ENCODE results near the gene WWP2. TPM values are rescaled to one million over a fixed set of nuclear protein-coding genes. Genes with fewer than 3 reads are reported as not detected.

Gene WWP2
- total RNA-seq, 1 experiment from 2014 or later: 47.5 TPM

- DNase-seq: no peak
- H3K36me3 Mint-ChIP-seq (ENCODE audit: insufficient read depth, unreplicated experiment): peaks cover 5% of the 10 kb centered on the region
Measured at GRCh38 chr16:69924777-69925191, 162.7 kb downstream of the WWP2 start.

DNA sequence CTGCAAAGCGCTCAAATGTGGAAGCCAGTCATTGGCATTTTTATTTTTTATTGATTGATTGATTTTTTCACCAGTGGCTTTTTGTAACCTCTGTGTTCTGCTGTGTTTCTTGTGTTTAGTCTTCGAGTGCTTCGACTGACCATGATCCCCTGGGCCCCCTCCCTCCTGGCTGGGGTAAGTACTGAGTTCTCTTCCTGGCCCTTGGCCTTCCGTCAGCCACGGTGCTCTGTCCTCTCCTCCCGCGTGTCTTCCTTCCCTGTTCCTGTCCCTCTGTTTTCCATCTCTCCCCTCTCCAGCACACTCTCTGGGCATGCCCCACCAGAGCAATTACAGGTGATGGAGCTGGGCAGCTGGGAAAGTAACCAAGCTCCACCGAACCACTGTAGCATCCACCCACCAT lies 163.2 kb downstream of the WWP2 start:
- CTCF ChIA-PET: no interaction called here
- no peaks in the 10 kb centered on the region for H3K27me3 Mint-ChIP-seq (ENCODE audit: unreplicated experiment)
- intact Hi-C loops (cut with micrococcal nuclease; ENCODE audit: unreplicated experiment): no loop called here
- no peak overlapping the region for H3K27ac Mint-ChIP-seq (ENCODE audit: unreplicated experiment)
- DNase-seq: no peak
- H3K4me3 Mint-ChIP-seq (ENCODE audit: low read depth, unreplicated experiment): no peak overlapping the region
- BruUV-seq (replicated peaks): no TSS peak
- H3K9me3 Mint-ChIP-seq (ENCODE audit: low read depth, unreplicated experiment): no peaks in the 10 kb centered on the region
- TF ChIP-seq, protein P1, sequence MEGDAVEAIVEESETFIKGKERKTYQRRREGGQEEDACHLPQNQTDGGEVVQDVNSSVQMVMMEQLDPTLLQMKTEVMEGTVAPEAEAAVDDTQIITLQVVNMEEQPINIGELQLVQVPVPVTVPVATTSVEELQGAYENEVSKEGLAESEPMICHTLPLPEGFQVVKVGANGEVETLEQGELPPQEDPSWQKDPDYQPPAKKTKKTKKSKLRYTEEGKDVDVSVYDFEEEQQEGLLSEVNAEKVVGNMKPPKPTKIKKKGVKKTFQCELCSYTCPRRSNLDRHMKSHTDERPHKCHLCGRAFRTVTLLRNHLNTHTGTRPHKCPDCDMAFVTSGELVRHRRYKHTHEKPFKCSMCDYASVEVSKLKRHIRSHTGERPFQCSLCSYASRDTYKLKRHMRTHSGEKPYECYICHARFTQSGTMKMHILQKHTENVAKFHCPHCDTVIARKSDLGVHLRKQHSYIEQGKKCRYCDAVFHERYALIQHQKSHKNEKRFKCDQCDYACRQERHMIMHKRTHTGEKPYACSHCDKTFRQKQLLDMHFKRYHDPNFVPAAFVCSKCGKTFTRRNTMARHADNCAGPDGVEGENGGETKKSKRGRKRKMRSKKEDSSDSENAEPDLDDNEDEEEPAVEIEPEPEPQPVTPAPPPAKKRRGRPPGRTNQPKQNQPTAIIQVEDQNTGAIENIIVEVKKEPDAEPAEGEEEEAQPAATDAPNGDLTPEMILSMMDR (IDR thresholded peaks at IDR 0.05; ENCODE audit: unreplicated experiment): no peak
- H3K4me1 Mint-ChIP-seq (ENCODE audit: low read depth, unreplicated experiment): no peaks in the 10 kb centered on the region
- H3K36me3 Mint-ChIP-seq (ENCODE audit: insufficient read depth, unreplicated experiment): peaks cover 10% of the 10 kb centered on the region

More at GRCh38 chr16:69924777-69925191, 162.7 kb downstream of the WWP2 start:
- intact Hi-C loops (cut with micrococcal nuclease; ENCODE audit: unreplicated experiment): no loop called here
- Mint-ChIP-seq H3K27ac (ENCODE audit: unreplicated experiment) (no peak overlapping the region), H3K9me3 (ENCODE audit: low read depth, unreplicated experiment) (no peaks in the 10 kb centered on the region), H3K4me1 (ENCODE audit: low read depth, unreplicated experiment) (no peaks in the 10 kb centered on the region), H3K27me3 (ENCODE audit: unreplicated experiment) (no peaks in the 10 kb centered on the region), H3K4me3 (ENCODE audit: low read depth, unreplicated experiment) (no peak overlapping the region)
- TF ChIP-seq, protein P1 (IDR thresholded peaks at IDR 0.05; ENCODE audit: unreplicated experiment): no peak
- BruUV-seq (replicated peaks): no TSS peak
- CTCF ChIA-PET: no interaction called here

DNA sequence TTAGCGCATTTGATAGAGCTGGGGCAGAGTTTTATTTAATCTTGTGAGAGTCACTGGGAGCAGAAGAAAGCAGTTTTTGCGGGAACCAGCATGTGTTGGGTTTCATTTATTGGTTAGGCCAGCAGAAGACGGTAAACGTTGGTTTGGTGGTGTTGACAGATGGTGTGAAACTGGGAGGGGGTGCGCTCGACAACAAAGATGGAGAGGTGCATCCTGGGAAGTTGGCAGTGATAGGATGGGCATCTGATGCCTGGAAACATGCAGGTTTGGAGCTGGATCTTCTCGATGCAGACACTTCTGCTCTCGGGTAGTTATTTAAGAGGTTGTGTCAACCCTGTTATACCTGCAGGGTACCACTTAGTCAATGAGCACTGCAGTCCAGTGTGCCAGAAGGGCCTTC lies 164.1 kb downstream of the WWP2 start:
- TF ChIP-seq, protein P1 (IDR thresholded peaks at IDR 0.05; ENCODE audit: unreplicated experiment): no peak
- Mint-ChIP-seq H3K4me1 (ENCODE audit: low read depth, unreplicated experiment) (no peaks in the 10 kb centered on the region), H3K36me3 (ENCODE audit: insufficient read depth, unreplicated experiment) (peaks cover 12% of the 10 kb centered on the region), H3K27me3 (ENCODE audit: unreplicated experiment) (no peaks in the 10 kb centered on the region), H3K4me3 (ENCODE audit: low read depth, unreplicated experiment) (no peak overlapping the region), H3K27ac (ENCODE audit: unreplicated experiment) (no peak overlapping the region), H3K9me3 (ENCODE audit: low read depth, unreplicated experiment) (no peaks in the 10 kb centered on the region)
- intact Hi-C loops (cut with micrococcal nuclease; ENCODE audit: unreplicated experiment): no loop called here
- CTCF ChIA-PET: no interaction called here
- no peak for DNase-seq
- BruUV-seq (replicated peaks): no TSS peak

- Mint-ChIP-seq H3K36me3 (ENCODE audit: insufficient read depth, unreplicated experiment) (peaks cover 11% of the 10 kb centered on the region), H3K27me3 (ENCODE audit: unreplicated experiment) (no peaks in the 10 kb centered on the region), H3K4me3 (ENCODE audit: low read depth, unreplicated experiment) (no peak overlapping the region), H3K27ac (ENCODE audit: unreplicated experiment) (no peak overlapping the region), H3K9me3 (ENCODE audit: low read depth, unreplicated experiment) (no peaks in the 10 kb centered on the region), H3K4me1 (ENCODE audit: low read depth, unreplicated experiment) (no peaks in the 10 kb centered on the region)
- intact Hi-C loops (cut with micrococcal nuclease; ENCODE audit: unreplicated experiment): no loop called here
- TF ChIP-seq, protein P1 (IDR thresholded peaks at IDR 0.05; ENCODE audit: unreplicated experiment): no peak
- BruUV-seq (replicated peaks): no TSS peak
- CTCF ChIA-PET: no interaction called here
- DNase-seq: no peak
Measured at GRCh38 chr16:69927056-69927757, 165.1 kb downstream of the WWP2 start.

Measured in Calu3 (cell line).